GM18519 (cell line): Measurements from ENCODE around the gene PLA2G4A.

Experiments
- ATAC-seq: cut with Tn5 transposase; IDR thresholded peaks from one replicate; pipeline ENCODE4 v1.9.1; 2021; ENCODE audit warnings: mild to moderate bottlenecking, moderate library complexity; ENCODE audit not compliant: unreplicated experiment, low FRiP score

PLA2G4A gene

GRCh38 chr1:186966456-186966855, 137.7 kb downstream of the PLA2G4A start:
- no peak for ATAC-seq

GRCh38 chr1:186967656-186968394, 139.1 kb downstream of the PLA2G4A start:
- no peak for ATAC-seq

GRCh38 chr1:186974774-186975181, 146.0 kb downstream of the PLA2G4A start:
- no peak for ATAC-seq

- ATAC-seq, result no peak
Measured at GRCh38 chr1:186975220-186975619, 146.5 kb downstream of the PLA2G4A start.

GRCh38 chr1:186976700-186977099, 148.0 kb downstream of the PLA2G4A start:
- no peak for ATAC-seq

- no peak for ATAC-seq
Measured at GRCh38 chr1:186977266-186977957, 148.7 kb downstream of the PLA2G4A start.

GRCh38 chr1:186978596-186979556, 150.1 kb downstream of the PLA2G4A start:
- ATAC-seq, result no peak

- no peak for ATAC-seq
Measured at GRCh38 chr1:186980400-186980799, 151.7 kb downstream of the PLA2G4A start.

- ATAC-seq, result no peak
Measured at GRCh38 chr1:186982116-186982515, 153.4 kb downstream of the PLA2G4A start.

- no peak for ATAC-seq
Measured at GRCh38 chr1:186983327-186983726, 154.6 kb downstream of the PLA2G4A start.

- no peak for ATAC-seq
Measured at GRCh38 chr1:186984959-186985358, 156.2 kb downstream of the PLA2G4A start.

GRCh38 chr1:186985889-186986491, 157.2 kb downstream of the PLA2G4A start:
- no peak for ATAC-seq

GRCh38 chr1:186987065-186987464, 158.3 kb downstream of the PLA2G4A start:
- ATAC-seq, result no peak

- ATAC-seq, result no peak
Measured at GRCh38 chr1:186987769-186988168, 159.0 kb downstream of the PLA2G4A start.

GRCh38 chr1:186993996-186994395, 165.2 kb downstream of the PLA2G4A start:
- no peak for ATAC-seq

GRCh38 chr1:186994897-186995296, 166.1 kb downstream of the PLA2G4A start:
- ATAC-seq, result no peak

- no peak for ATAC-seq
Measured at GRCh38 chr1:186996816-186997215, 168.1 kb downstream of the PLA2G4A start.

GRCh38 chr1:186997877-186998276, 169.1 kb downstream of the PLA2G4A start:
- no peak for ATAC-seq

GRCh38 chr1:186999506-186999905, 170.8 kb downstream of the PLA2G4A start:
- ATAC-seq, result no peak

- no peak for ATAC-seq
Measured at GRCh38 chr1:187001198-187001889, 172.6 kb downstream of the PLA2G4A start.
